H9 (cell line): Measurements from ENCODE around the gene PGLYRP4. TPM values are rescaled to one million over a fixed set of nuclear protein-coding genes. Genes with fewer than 3 reads are reported as not detected.
A peak's percentile ranks its signal among the peaks of the same experiment; 100 is the strongest.

Experiments
- DNase-seq: peaks from one replicate; pipeline ENCODE4 v3.0.0-alpha.2; 2017
- H2AFZ ChIP-seq: one replicate; pipeline ENCODE4 v1.6.1; 2013; ENCODE audit warnings: mild to moderate bottlenecking, low read length, control low read depth, moderate library complexity
- H2AK5ac ChIP-seq: 2 replicates; pipeline ENCODE4 v1.6.1; 2013; ENCODE audit warnings: low read length, control low read depth, mixed read lengths; ENCODE audit not compliant: insufficient read length
- H2BK120ac ChIP-seq: one replicate; pipeline ENCODE4 v1.6.1; 2013; ENCODE audit warnings: low read depth, mild to moderate bottlenecking, low read length, control low read depth, inconsistent platforms; ENCODE audit not compliant: poor library complexity, severe bottlenecking
- H2BK12ac ChIP-seq: 2 replicates; pipeline ENCODE4 v1.6.1; 2013; ENCODE audit warnings: low read length, control low read depth, mixed read lengths, low read depth; ENCODE audit not compliant: insufficient read length
- H2BK15ac ChIP-seq: 2 replicates; pipeline ENCODE4 v1.6.1; 2013; ENCODE audit warnings: low read depth, low read length, control low read depth
- H2BK20ac ChIP-seq: one replicate; pipeline ENCODE4 v1.6.1; 2013; ENCODE audit warnings: low read depth, mild to moderate bottlenecking, low read length, control low read depth, inconsistent platforms; ENCODE audit not compliant: poor library complexity, severe bottlenecking
- H2BK5ac ChIP-seq: 2 replicates; pipeline ENCODE4 v1.6.1; 2013; ENCODE audit warnings: low read length, control low read depth, mixed read lengths; ENCODE audit not compliant: insufficient read length
- H3K14ac ChIP-seq: 2 replicates; pipeline ENCODE4 v1.6.1; 2013; ENCODE audit warnings: low read length, control low read depth; ENCODE audit not compliant: insufficient read depth
- H3K18ac ChIP-seq: 2 replicates; pipeline ENCODE4 v1.6.1; 2013; ENCODE audit warnings: low read depth, mild to moderate bottlenecking, mixed read lengths, low read length, control low read depth; ENCODE audit not compliant: insufficient read length
- H3K23ac ChIP-seq: 2 replicates; pipeline ENCODE4 v1.6.1; 2013; ENCODE audit warnings: low read length, control low read depth, mixed read lengths, low read depth; ENCODE audit not compliant: insufficient read length
- H3K23me2 ChIP-seq: 2 replicates; pipeline ENCODE4 v1.6.1; 2013; ENCODE audit warnings: low read depth, mild to moderate bottlenecking, mixed read lengths, low read length, control low read depth; ENCODE audit not compliant: insufficient read length, poor library complexity, severe bottlenecking
- H3K27ac ChIP-seq: 2 replicates; pipeline ENCODE4 v1.5.1; 2013; ENCODE audit warnings: low read length, control low read depth, mixed read lengths, low read depth; ENCODE audit not compliant: insufficient read length
- H3K27me3 ChIP-seq: 2 replicates; pipeline ENCODE4 v1.6.1; 2013; ENCODE audit warnings: low read length, control low read depth, inconsistent platforms; ENCODE audit not compliant: insufficient read depth
- H3K4ac ChIP-seq: 2 replicates; pipeline ENCODE4 v1.6.1; 2013; ENCODE audit warnings: low read depth, mild to moderate bottlenecking, control low read depth, inconsistent platforms, low read length, moderate library complexity
- H3K4me1 ChIP-seq: 2 replicates; pipeline ENCODE4 v1.6.1; 2013; ENCODE audit warnings: low read length, control low read depth, inconsistent platforms; ENCODE audit not compliant: insufficient read depth
- H3K4me2 ChIP-seq: 2 replicates; pipeline ENCODE4 v1.6.1; 2013; ENCODE audit warnings: low read length, control low read depth, mixed read lengths; ENCODE audit not compliant: insufficient read length, insufficient read depth
- H3K56ac ChIP-seq: 2 replicates; pipeline ENCODE4 v1.6.1; 2013; ENCODE audit warnings: low read depth, mild to moderate bottlenecking, mixed read lengths, low read length, control low read depth; ENCODE audit not compliant: insufficient read length
- H3K79me1 ChIP-seq: 2 replicates; pipeline ENCODE4 v1.6.1; 2013; ENCODE audit warnings: low read depth, mild to moderate bottlenecking, moderate library complexity, low read length, control low read depth, inconsistent platforms; ENCODE audit not compliant: insufficient read depth, poor library complexity, severe bottlenecking
- H3K79me2 ChIP-seq: 2 replicates; pipeline ENCODE4 v1.6.1; 2013; ENCODE audit warnings: low read length, control low read depth, inconsistent platforms; ENCODE audit not compliant: insufficient read depth
- H3K9ac ChIP-seq: 2 replicates; pipeline ENCODE4 v1.6.1; 2013; ENCODE audit warnings: low read length, control low read depth, mixed read lengths; ENCODE audit not compliant: insufficient read length; ENCODE audit errors: extremely low read depth
- H3K9me3 ChIP-seq: one replicate; pipeline ENCODE4 v1.6.1; 2013; ENCODE audit warnings: low read depth, low read length, inconsistent platforms; ENCODE audit not compliant: control insufficient read depth
- H3T11ph ChIP-seq: one replicate; pipeline ENCODE4 v1.6.1; 2013; ENCODE audit warnings: mild to moderate bottlenecking, low read length, control low read depth, inconsistent platforms
- H4K20me1 ChIP-seq: one replicate; pipeline ENCODE4 v1.6.1; 2013; ENCODE audit not compliant: control insufficient read depth, insufficient read length, insufficient read depth
- H4K5ac ChIP-seq: 2 replicates; pipeline ENCODE4 v1.6.1; 2013; ENCODE audit warnings: low read depth, mild to moderate bottlenecking, mixed read lengths, low read length, control low read depth; ENCODE audit not compliant: insufficient read length
- H4K8ac ChIP-seq: replicated peaks from 2 replicates; pipeline ENCODE4 v1.6.1; 2013; ENCODE audit warnings: low read length, control low read depth, mixed read lengths, low read depth; ENCODE audit not compliant: insufficient read length
- H4K91ac ChIP-seq: 2 replicates; pipeline ENCODE4 v1.6.1; 2013; ENCODE audit warnings: low read depth, mild to moderate bottlenecking, moderate library complexity, mixed read lengths, low read length, control low read depth; ENCODE audit not compliant: insufficient read length
- H3K27ac Mint-ChIP-seq, 3 experiments: 2 replicates in 2 of 3; 3 replicates in 1 of 3; pipeline ENCODE4 v1.8.0; 2020 to 2021; ENCODE audit warnings: mixed read lengths in 3 of 3, mild to moderate bottlenecking in 1 of 3, moderate library complexity in 1 of 3
- H3K27me3 Mint-ChIP-seq: 2 replicates; pipeline ENCODE4 v1.8.0; 2021; ENCODE audit warnings: low read depth, mild to moderate bottlenecking, moderate library complexity, mixed read lengths
- H3K36me3 Mint-ChIP-seq, 3 experiments: 2 replicates in 2 of 3; 3 replicates in 1 of 3; pipeline ENCODE4 v1.8.0; 2020 to 2021; ENCODE audit warnings: low read depth in 3 of 3, mixed read lengths in 3 of 3; ENCODE audit not compliant: insufficient read depth in 1 of 3
- H3K4me1 Mint-ChIP-seq, 2 experiments: 2 replicates each; pipeline ENCODE4 v1.8.0; 2020; ENCODE audit warnings: mixed read lengths in 2 of 2
- H3K4me3 Mint-ChIP-seq, 2 experiments: 2 replicates in 1 of 2; 3 replicates in 1 of 2; pipeline ENCODE4 v1.8.0; 2020 to 2021; ENCODE audit warnings: mild to moderate bottlenecking in 2 of 2, mixed read lengths in 2 of 2, moderate library complexity in 1 of 2
- H3K9me3 Mint-ChIP-seq, 2 experiments: 2 replicates in 1 of 2; 3 replicates in 1 of 2; pipeline ENCODE4 v1.8.0; 2020; ENCODE audit warnings: mild to moderate bottlenecking in 2 of 2, mixed read lengths in 2 of 2, moderate library complexity in 1 of 2
- CTCF ChIP-seq: fragments of 200-600 bp; sonication (generic); conservative IDR thresholded peaks from 3 replicates; pipeline ENCODE4 v1.8.0; 2021; ENCODE audit warnings: antibody characterized with exemption, mild to moderate bottlenecking
- WGBS: extraction: QIAGEN DNeasy Blood & Tissue Kit; methylation state at CpG from one replicate; pipeline ENCODE4 v1.1.7; 2013; ENCODE audit warnings: missing lambda C conversion rate, low lambda C conversion rate, mixed read lengths; ENCODE audit not compliant: insufficient read length; ENCODE audit errors: extremely low coverage; 5-methylcytosine and 5-hydroxymethylcytosine counted together
- total RNA-seq: library from RNA; stranded (reverse); gene quantifications from 2 replicates; pipeline ENCODE4 v1.2.1, GENCODE V29; 2021

The PGLYRP4 gene
- total RNA-seq, 1 experiment from 2014 or later: not detected

GRCh38 chr1:153344718-153345025 is 4.0 kb downstream of the PGLYRP4 start:
- H3K79me1 ChIP-seq: no peaks in the 10 kb centered on the region
- no peak for TF ChIP-seq CTCF

More at GRCh38 chr1:153344718-153345025, 4.0 kb downstream of the PGLYRP4 start:
- Histone ChIP-seq H3K9ac (no peak overlapping the region), H3K23me2 (no peaks in the 10 kb centered on the region), H3K4me1 (no peaks in the 10 kb centered on the region), H2BK12ac (no peak overlapping the region), H3K23ac (no peak overlapping the region), H3K4me2 (no peak overlapping the region), H3K56ac (no peak overlapping the region), H2BK120ac (no peak overlapping the region), H4K5ac (no peak overlapping the region), H4K20me1 (no peaks in the 10 kb centered on the region), H3K14ac (no peak overlapping the region), H3K79me2 (no peaks in the 10 kb centered on the region), H2BK15ac (no peak overlapping the region), H2BK20ac (no peak overlapping the region), H4K8ac (no peak overlapping the region), H2AK5ac (no peak overlapping the region), H4K91ac (no peak overlapping the region), H3K9me3 (no peaks in the 10 kb centered on the region), H2BK5ac (no peak overlapping the region), H3K4ac (no peak overlapping the region), H3T11ph (no peak overlapping the region), H3K27ac (no peak overlapping the region), H3K27me3 (no peaks in the 10 kb centered on the region), H2AFZ (no peak overlapping the region), H3K18ac (no peak overlapping the region)
- Mint-ChIP-seq H3K4me1 (peaks cover 0 to 5% of the 10 kb centered on the region in 2 experiments; a peak in 2 of 4 replicates), H3K27me3 (peaks cover 28% of the 10 kb centered on the region), H3K27ac (peak overlapping the region in 1 of 3 experiments; percentile 60; a peak in 1 of 7 replicates), H3K9me3 (no peaks in the 10 kb centered on the region), H3K4me3 (peak overlapping the region in 1 of 2 experiments; percentile 46; a peak in 1 of 5 replicates), H3K36me3 (no peaks in the 10 kb centered on the region; a peak in 1 of 7 replicates)
- WGBS: no CpG with 5 or more reads among the region's 3 CpGs
- no peak for DNase-seq
